Astrocyte (in vitro differentiated cells and primary cell): ENCODE measurements around the gene RBBP6.

Experiments
- CTCF ChIP-seq: IDR thresholded peaks from 2 replicates; pipeline ENCODE4 v1.5.1; 2011; ENCODE audit warnings: low read depth, mild to moderate bottlenecking, inconsistent platforms, low read length, moderate library complexity; ENCODE audit not compliant: insufficient read depth
- EZH2 ChIP-seq: IDR thresholded peaks from 2 replicates; pipeline ENCODE4 v1.6.1; 2012; ENCODE audit warnings: mild to moderate bottlenecking, low read length, inconsistent platforms; ENCODE audit not compliant: insufficient read depth

GRCh38 chr16:24562811-24563210 is 23.4 kb downstream of the RBBP6 start:
- no peak for TF ChIP-seq CTCF
- TF ChIP-seq EZH2, result no peak
